Endothelial cell of umbilical vein (primary cell): ENCODE measurements around the gene ESPNL. TPM values are rescaled to one million over a fixed set of nuclear protein-coding genes. Genes with fewer than 3 reads are reported as not detected.

ENCODE experiments used
- BruUV-seq: library from RNA; stranded (reverse); fragments of 400-500 nt; replicated peaks from 2 replicates; lab custom pipeline; 2021; lab: Mats Ljungman, UMichigan
- CTCF ChIA-PET: fragments of 300-600, 350-600 bp; sonication (Branson Sonifier 250); formaldehyde crosslinking; loops from one replicate; lab custom pipeline; 2021; ENCODE audit warnings: antibody characterized with exemption, inconsistent platforms; lab: Charles Lee
- POLR2A ChIA-PET: fragments of 300-600, 350-600 bp; sonication (Branson Sonifier 250); formaldehyde crosslinking; loops from one replicate; lab custom pipeline; 2021; ENCODE audit warnings: antibody characterized with exemption, inconsistent platforms; lab: Charles Lee
- DNase-seq: peaks from one replicate; pipeline ENCODE4 v3.0.0-alpha.2; 2011; ENCODE audit warnings: low read depth, low spot score
- FAIRE-seq: peaks from 2 replicates; lab custom pipeline; 2011; peaks lifted over from hg19 to GRCh38; lab: Jason Lieb, UNC
- H2AFZ ChIP-seq: 2 replicates; pipeline ENCODE4 v1.6.0; 2012; ENCODE audit warnings: low read depth, low read length, control low read depth, inconsistent platforms
- H3K27ac ChIP-seq: 2 replicates; pipeline ENCODE4 v1.5.1; 2011; ENCODE audit warnings: low read depth, mild to moderate bottlenecking, control low read depth, low read length, moderate library complexity; ENCODE audit not compliant: insufficient read depth
- H3K27me3 ChIP-seq, 2 experiments: 2 replicates each; pipeline versions ENCODE4 v1.6.0 to v1.6.1; 2011; ENCODE audit warnings: low read length in 2 of 2, mixed read lengths in 1 of 2; ENCODE audit not compliant: control insufficient read depth in 2 of 2, insufficient read depth in 2 of 2
- H3K36me3 ChIP-seq, 2 experiments: 2 replicates in 1 of 2; 3 replicates in 1 of 2; pipeline ENCODE4 v1.5.1; 2011; ENCODE audit warnings: low read length in 2 of 2, mild to moderate bottlenecking in 1 of 2, moderate library complexity in 1 of 2; ENCODE audit not compliant: control insufficient read depth in 2 of 2, insufficient read depth in 2 of 2; ENCODE audit errors: extremely low read depth in 1 of 2
- H3K4me1 ChIP-seq: 3 replicates; pipeline ENCODE4 v1.5.1; 2011; ENCODE audit warnings: mild to moderate bottlenecking, low read length; ENCODE audit not compliant: control insufficient read depth, insufficient read depth; ENCODE audit errors: extremely low read depth
- H3K4me2 ChIP-seq: 2 replicates; pipeline ENCODE4 v1.6.1; 2011; ENCODE audit warnings: low read length, control low read depth, mixed read lengths; ENCODE audit not compliant: insufficient read depth
- H3K4me3 ChIP-seq, 3 experiments: fragments of 200-600 bp in 1 of 3; sonication (generic), shearing (Covaris generic) in 1 of 3; replicated peaks in 1 of 3; 2 replicates each; pipeline ENCODE4 v1.5.1; 2011 to 2016; ENCODE audit warnings: control low read depth in 3 of 3, low read length in 3 of 3, mild to moderate bottlenecking in 2 of 3, inconsistent platforms in 1 of 3, low read depth in 1 of 3, moderate library complexity in 1 of 3; ENCODE audit not compliant: insufficient read depth in 1 of 3
- H3K79me2 ChIP-seq: 2 replicates; pipeline ENCODE4 v1.6.0; 2012; ENCODE audit warnings: low read length, inconsistent platforms; ENCODE audit not compliant: control insufficient read depth, insufficient read depth
- H3K9ac ChIP-seq: replicated peaks from 2 replicates; pipeline ENCODE3; 2011; ENCODE audit warnings: low read length, control low read depth; ENCODE audit not compliant: insufficient read depth; ENCODE audit errors: extremely low read depth
- H3K9me1 ChIP-seq: replicated peaks from 3 replicates; pipeline ENCODE4 v1.6.0; 2011; ENCODE audit warnings: mild to moderate bottlenecking, low read length; ENCODE audit not compliant: control insufficient read depth, insufficient read depth; ENCODE audit errors: extremely low read depth
- H3K9me3 ChIP-seq: replicated peaks from 2 replicates; pipeline ENCODE4 v1.5.1; 2012; ENCODE audit warnings: low read length, inconsistent platforms; ENCODE audit not compliant: control insufficient read depth, insufficient read depth
- H4K20me1 ChIP-seq: replicated peaks from 2 replicates; pipeline ENCODE3; 2011; ENCODE audit warnings: mild to moderate bottlenecking, low read length; ENCODE audit not compliant: control insufficient read depth, insufficient read depth; ENCODE audit errors: extremely low read depth
- CTCF ChIP-seq, 2 donors: IDR thresholded peaks; 1 replicate in 1 of 2; 2 replicates in 1 of 2; pipeline ENCODE4 v1.5.1; 2011; ENCODE audit warnings: low read length in 2 of 2, mild to moderate bottlenecking in 2 of 2, moderate library complexity in 2 of 2, control low read depth in 1 of 2, inconsistent platforms in 1 of 2, low read depth in 1 of 2; ENCODE audit not compliant: insufficient read depth in 1 of 2; ENCODE audit errors: extremely low read depth in 1 of 2
- EZH2 ChIP-seq: IDR thresholded peaks from 2 replicates; pipeline ENCODE4 v1.6.1; 2012; ENCODE audit warnings: borderline replicate concordance, low read depth, mild to moderate bottlenecking, moderate library complexity, low read length, inconsistent platforms; ENCODE audit not compliant: severe bottlenecking
- FOS ChIP-seq: IDR thresholded peaks from 2 replicates; pipeline ENCODE4 v1.6.1; 2011; ENCODE audit warnings: mild to moderate bottlenecking, low read length, moderate library complexity, borderline replicate concordance; ENCODE audit not compliant: insufficient read depth
- GATA2 ChIP-seq: IDR thresholded peaks from 2 replicates; pipeline ENCODE4 v1.7.0; 2011; ENCODE audit warnings: low read depth, mild to moderate bottlenecking, moderate library complexity, mixed read lengths, low read length; ENCODE audit not compliant: insufficient read length, insufficient read depth
- JUN ChIP-seq: IDR thresholded peaks from 2 replicates; pipeline ENCODE4 v1.6.1; 2011; ENCODE audit warnings: borderline replicate concordance, low read depth; ENCODE audit not compliant: insufficient read length, insufficient read depth
- MAX ChIP-seq: IDR thresholded peaks from 2 replicates; pipeline ENCODE4 v1.6.1; 2011; ENCODE audit not compliant: insufficient read depth, insufficient read length
- MYC ChIP-seq: IDR thresholded peaks from one replicate; pipeline ENCODE4 v1.6.1; 2011; ENCODE audit warnings: mild to moderate bottlenecking, low read depth, low read length
- POLR2A ChIP-seq: IDR thresholded peaks from 2 replicates; pipeline ENCODE4 v1.6.1; 2012; ENCODE audit warnings: low read depth, mild to moderate bottlenecking, control low read depth, low read length
- POLR2AphosphoS5 ChIP-seq: IDR thresholded peaks from 2 replicates; pipeline ENCODE4 v1.6.1; 2012; ENCODE audit warnings: low read depth, mild to moderate bottlenecking, control low read depth, low read length, moderate library complexity; ENCODE audit not compliant: insufficient read depth
- dilution Hi-C: fragments of 300-500 bp; cut with MboI; formaldehyde crosslinking; loops from one replicate; pipeline ENCODE4 v1.15.0; 2019; ENCODE audit warnings: low sequenced_read_pairs; ENCODE audit not compliant: extremely low pct_ligation_motif_present
- intact Hi-C: fragments of 100-400 bp; cut with micrococcal nuclease; formaldehyde crosslinking; loops from one replicate; pipeline ENCODE4 v1.10.0; 2022
- polyA plus RNA-seq, 4 experiments: library from polyadenylated mRNA; depleted of rRNA in 3 of 4; stranded (reverse) in 3 of 4; unstranded in 1 of 4; fragments of >200 nt; gene quantifications; 2 replicates each; pipeline versions ENCODE4 v1.2.1 to v1.2.3, GENCODE V29; 2011 to 2012; ENCODE audit warnings: missing spikeins in 1 of 4
- total RNA-seq: library from RNA; stranded (reverse); gene quantifications from 2 replicates; pipeline ENCODE4 v1.2.3, GENCODE V29; 2021

The ESPNL gene
- total and polyA plus RNA-seq, 2 donors (not counting 3 experiments of a cell fraction or from before 2014, with no cell fraction given): not detected

GRCh38 chr2:238132463-238133450, 32.6 kb downstream of the ESPNL start:
- dilution Hi-C loops (no loop called here), intact Hi-C loops (no loop called here)
- no peak overlapping the region for H3K4me3 ChIP-seq
- H3K9ac ChIP-seq: no peak overlapping the region
- no TSS peak for BruUV-seq
- no peaks in the 10 kb centered on the region for H3K9me3 ChIP-seq
- no peaks in the 10 kb centered on the region for H3K27me3 ChIP-seq
- no peak overlapping the region for H2AFZ ChIP-seq
- TF ChIP-seq CTCF (IDR thresholded peaks at IDR 0.05; ENCODE audit: extremely low read depth in 1 of 2, insufficient read depth in 1 of 2, low read depth in 1 of 2, low read length in 2 of 2) (no peak), POLR2A (no peak), MYC (no peak), FOS (no peak), EZH2 (no peak), POLR2AphosphoS5 (no peak), JUN (no peak), MAX (no peak), GATA2 (no peak)
- ChIA-PET POLR2A (no interaction called here), CTCF (no interaction called here)
- H3K27ac ChIP-seq: no peak overlapping the region
- H3K36me3 ChIP-seq: no peaks in the 10 kb centered on the region
- no peaks in the 10 kb centered on the region for H3K79me2 ChIP-seq
- H4K20me1 ChIP-seq: no peaks in the 10 kb centered on the region
- FAIRE-seq: no peak
- H3K4me1 ChIP-seq: no peaks in the 10 kb centered on the region
- no peaks in the 10 kb centered on the region for H3K9me1 ChIP-seq
- DNase-seq: no peak
- no peak overlapping the region for H3K4me2 ChIP-seq
